ENCODE results near the gene FTO.
"Not testable (repeated sequence)": the region's sequence is repeated elsewhere in the genome, so short reads cannot be mapped to it uniquely, and the experiment has no call there.

The FTO gene

GRCh38 chr16:53822936-53823529 lies 119.1 kb downstream of the FTO start:
- Histone ChIP-seq H3K9ac (ENCODE audit: low read depth, low read length) (no peak overlapping the region), H3K4me1 (ENCODE audit: insufficient read depth, low read length) (peaks cover 7% of the 10 kb centered on the region; the same call in 1 of the 2 replicates), H3K9me3 (ENCODE audit: control insufficient read depth, insufficient read depth, low read length) (no peaks in the 10 kb centered on the region), H3K36me3 (ENCODE audit: insufficient read depth, low read length) (no peaks in the 10 kb centered on the region)

DNA sequence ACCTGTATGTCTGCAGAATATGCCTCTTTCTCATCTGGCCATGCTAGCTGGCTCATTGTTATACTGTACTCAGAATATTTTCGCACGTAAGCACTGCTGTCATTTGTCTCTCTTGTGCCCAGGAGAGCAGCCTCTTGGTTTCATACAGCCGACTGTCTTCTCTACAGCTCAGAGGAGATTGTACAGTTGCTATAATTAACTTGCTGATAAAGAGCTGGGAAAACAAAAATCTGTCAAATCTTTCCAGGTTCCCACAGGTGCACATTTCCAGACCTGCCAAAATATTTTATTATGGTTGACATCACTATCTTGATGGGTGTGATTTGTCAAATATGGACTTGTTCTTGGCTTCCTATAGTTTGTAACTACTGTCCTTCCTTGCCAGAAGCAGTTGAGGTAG lies 122.7 kb downstream of the FTO start:
- Histone ChIP-seq H3K4me1 (ENCODE audit: insufficient read depth, low read length) (peaks cover 3% of the 10 kb centered on the region; the same call in 1 of the 2 replicates), H3K36me3 (ENCODE audit: insufficient read depth, low read length) (no peaks in the 10 kb centered on the region), H3K9me3 (ENCODE audit: control insufficient read depth, insufficient read depth, low read length) (no peaks in the 10 kb centered on the region), H3K9ac (ENCODE audit: low read depth, low read length) (no peak overlapping the region)

DNA sequence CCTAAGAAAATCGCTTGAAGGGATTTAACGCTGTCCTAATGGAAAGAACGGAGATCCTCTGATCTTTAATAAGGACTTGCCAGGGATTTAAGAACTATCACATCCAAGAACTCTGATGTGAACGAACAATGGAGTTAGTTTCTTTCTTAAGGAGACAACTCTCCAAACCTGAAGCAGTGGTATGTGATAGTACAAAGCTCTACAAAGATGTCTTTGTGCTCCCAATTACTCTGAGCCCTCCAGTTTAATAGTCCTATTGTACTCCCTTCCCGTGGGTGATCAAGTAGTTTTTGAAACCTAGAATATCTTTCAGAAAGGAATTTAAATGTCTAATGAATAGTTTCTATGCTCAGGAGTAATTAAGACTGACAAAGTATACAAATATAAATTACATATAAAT lies 123.8 kb downstream of the FTO start:
- no peaks in the 10 kb centered on the region for H3K9me3 ChIP-seq (ENCODE audit: control insufficient read depth, insufficient read depth, low read length)
- H3K9ac ChIP-seq (ENCODE audit: low read depth, low read length): no peak overlapping the region
- H3K36me3 ChIP-seq (ENCODE audit: insufficient read depth, low read length): no peaks in the 10 kb centered on the region; the same call in 1 of the 2 replicates
- H3K4me1 ChIP-seq (ENCODE audit: insufficient read depth, low read length): no peaks in the 10 kb centered on the region; the same call in 1 of the 2 replicates

DNA sequence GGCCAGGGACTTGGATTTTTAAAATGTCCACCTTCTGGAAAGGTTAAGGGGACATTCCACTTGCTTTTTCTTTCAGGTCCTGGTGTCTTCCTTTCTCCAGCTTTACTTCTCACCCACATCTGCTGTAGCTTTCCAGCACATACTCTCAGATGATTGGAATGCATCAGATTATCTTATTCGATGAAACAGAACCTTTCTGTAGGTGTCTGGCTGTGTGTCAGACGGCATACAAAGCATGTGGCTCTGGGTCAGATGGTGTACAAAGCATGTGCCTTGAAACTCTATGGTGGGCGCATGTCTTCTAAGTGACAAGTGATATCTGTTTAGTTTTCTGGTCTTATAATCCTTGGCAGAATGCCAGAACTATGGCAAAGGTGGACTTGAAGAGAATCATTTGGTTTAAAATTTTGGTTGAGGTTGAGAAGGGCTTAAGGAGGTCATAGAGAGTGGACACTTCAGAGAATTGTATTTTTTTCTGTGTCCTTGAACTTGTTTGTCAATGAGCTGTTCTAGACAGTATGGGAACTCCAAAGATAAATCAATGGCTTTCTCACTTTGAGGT lies 125.3 kb downstream of the FTO start:
- H3K9ac ChIP-seq (ENCODE audit: low read depth, low read length): no peak overlapping the region
- H3K4me1 ChIP-seq (ENCODE audit: insufficient read depth, low read length): no peaks in the 10 kb centered on the region; the same call in 1 of the 2 replicates
- no peaks in the 10 kb centered on the region for H3K9me3 ChIP-seq (ENCODE audit: control insufficient read depth, insufficient read depth, low read length)
- no peaks in the 10 kb centered on the region; the same call in 1 of the 2 replicates for H3K36me3 ChIP-seq (ENCODE audit: insufficient read depth, low read length)

GRCh38 chr16:53832896-53833544 lies 129.1 kb downstream of the FTO start:
- Histone ChIP-seq H3K9ac (ENCODE audit: low read depth, low read length) (no peak overlapping the region), H3K4me1 (ENCODE audit: insufficient read depth, low read length) (no peaks in the 10 kb centered on the region), H3K36me3 (ENCODE audit: insufficient read depth, low read length) (no peaks in the 10 kb centered on the region; the same call in 1 of the 2 replicates), H3K9me3 (ENCODE audit: control insufficient read depth, insufficient read depth, low read length) (no peaks in the 10 kb centered on the region)

GRCh38 chr16:53836142-53836541 lies 132.2 kb downstream of the FTO start:
- Histone ChIP-seq H3K36me3 (ENCODE audit: insufficient read depth, low read length) (no peaks in the 10 kb centered on the region; the same call in 1 of the 2 replicates), H3K4me1 (ENCODE audit: insufficient read depth, low read length) (no peaks in the 10 kb centered on the region), H3K9ac (ENCODE audit: low read depth, low read length) (no peak overlapping the region), H3K9me3 (ENCODE audit: control insufficient read depth, insufficient read depth, low read length) (no peaks in the 10 kb centered on the region)

DNA sequence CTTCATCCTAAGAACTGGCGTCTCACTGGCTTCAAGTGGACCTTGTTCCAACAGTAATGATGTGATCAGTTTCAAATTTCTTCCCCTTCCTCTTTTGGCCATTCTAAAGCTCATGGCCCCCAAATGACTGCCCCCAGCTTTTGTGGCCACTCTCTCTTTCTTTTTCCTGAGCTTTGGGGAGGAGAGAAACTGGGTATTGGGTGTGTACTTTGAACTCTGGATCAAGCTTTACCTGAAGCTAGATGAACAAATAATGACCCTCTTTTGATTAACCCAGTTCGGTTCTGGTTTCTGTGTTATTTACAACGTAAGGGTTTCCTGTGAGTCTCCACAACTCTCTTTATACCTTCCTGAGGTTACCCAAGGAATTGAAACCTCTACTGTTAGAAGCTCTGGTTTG lies 132.7 kb downstream of the FTO start:
- Histone ChIP-seq H3K4me1 (ENCODE audit: insufficient read depth, low read length) (no peaks in the 10 kb centered on the region), H3K9me3 (ENCODE audit: control insufficient read depth, insufficient read depth, low read length) (no peaks in the 10 kb centered on the region), H3K9ac (ENCODE audit: low read depth, low read length) (no peak overlapping the region), H3K36me3 (ENCODE audit: insufficient read depth, low read length) (no peaks in the 10 kb centered on the region; the same call in 1 of the 2 replicates)

DNA sequence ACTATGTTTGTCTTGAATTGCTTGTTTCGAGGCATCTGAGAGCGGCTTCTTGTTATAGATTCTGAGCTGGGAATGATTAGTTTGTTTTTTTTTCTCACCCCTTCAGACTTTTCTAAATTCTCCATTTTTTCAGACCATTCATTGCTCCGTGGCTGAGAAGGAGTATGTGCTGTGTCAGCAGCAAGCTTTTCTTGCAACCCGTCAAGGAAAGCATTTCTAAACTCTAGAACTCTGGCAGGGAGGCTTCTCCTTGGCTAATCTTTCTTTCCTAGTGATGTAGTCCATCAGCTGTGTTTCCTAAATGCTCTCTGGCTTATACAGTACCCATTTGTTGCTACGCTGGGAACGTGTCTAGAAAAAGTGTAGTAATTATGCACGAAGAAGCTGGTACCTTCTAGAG lies 133.5 kb downstream of the FTO start:
- no peaks in the 10 kb centered on the region for H3K9me3 ChIP-seq (ENCODE audit: control insufficient read depth, insufficient read depth, low read length)
- no peaks in the 10 kb centered on the region for H3K4me1 ChIP-seq (ENCODE audit: insufficient read depth, low read length)
- no peak overlapping the region for H3K9ac ChIP-seq (ENCODE audit: low read depth, low read length)
- no peaks in the 10 kb centered on the region for H3K36me3 ChIP-seq (ENCODE audit: insufficient read depth, low read length)

- no peaks in the 10 kb centered on the region for H3K9me3 ChIP-seq (ENCODE audit: control insufficient read depth, insufficient read depth, low read length)
- H3K4me1 ChIP-seq (ENCODE audit: insufficient read depth, low read length): no peaks in the 10 kb centered on the region
- no peaks in the 10 kb centered on the region for H3K36me3 ChIP-seq (ENCODE audit: insufficient read depth, low read length)
- H3K9ac ChIP-seq (ENCODE audit: low read depth, low read length): no peak overlapping the region
These were observed 135.2 kb downstream of the FTO start for GRCh38 chr16:53839150-53839549.

DNA sequence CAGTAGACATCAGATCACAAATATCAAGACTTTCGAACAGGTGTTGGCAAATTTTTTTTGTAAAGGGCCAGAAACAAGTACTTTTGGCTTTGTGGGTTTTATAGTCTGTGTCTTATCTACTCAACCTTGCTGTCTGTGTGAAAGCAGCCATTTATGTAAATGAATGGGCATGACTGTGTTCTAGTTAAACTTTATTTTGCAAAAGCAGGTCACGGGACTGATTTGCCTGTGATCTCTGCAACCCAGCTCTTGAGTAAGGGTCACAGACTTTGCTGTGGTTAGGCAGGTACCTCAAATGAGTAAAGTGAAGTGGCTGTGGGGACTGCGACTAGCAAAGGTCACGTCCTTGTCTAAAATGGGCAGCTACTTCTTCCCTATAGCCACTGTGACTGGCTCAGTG lies 136.5 kb downstream of the FTO start:
- Histone ChIP-seq H3K9ac (ENCODE audit: low read depth, low read length) (no peak overlapping the region), H3K36me3 (ENCODE audit: insufficient read depth, low read length) (no peaks in the 10 kb centered on the region), H3K4me1 (ENCODE audit: insufficient read depth, low read length) (no peaks in the 10 kb centered on the region), H3K9me3 (ENCODE audit: control insufficient read depth, insufficient read depth, low read length) (no peaks in the 10 kb centered on the region)

- Histone ChIP-seq H3K9ac (ENCODE audit: low read depth, low read length) (no peak overlapping the region), H3K36me3 (ENCODE audit: insufficient read depth, low read length) (no peaks in the 10 kb centered on the region), H3K4me1 (ENCODE audit: insufficient read depth, low read length) (no peaks in the 10 kb centered on the region), H3K9me3 (ENCODE audit: control insufficient read depth, insufficient read depth, low read length) (no peaks in the 10 kb centered on the region)
These were observed 137.9 kb downstream of the FTO start for GRCh38 chr16:53841884-53842283.

GRCh38 chr16:53843084-53843483 lies 139.1 kb downstream of the FTO start:
- Histone ChIP-seq H3K4me1 (ENCODE audit: insufficient read depth, low read length) (no peaks in the 10 kb centered on the region), H3K36me3 (ENCODE audit: insufficient read depth, low read length) (no peaks in the 10 kb centered on the region), H3K9me3 (ENCODE audit: control insufficient read depth, insufficient read depth, low read length) (no peaks in the 10 kb centered on the region), H3K9ac (ENCODE audit: low read depth, low read length) (no peak overlapping the region)

GRCh38 chr16:53844804-53845203 lies 140.8 kb downstream of the FTO start:
- H3K4me1 ChIP-seq (ENCODE audit: insufficient read depth, low read length): peaks cover 6% of the 10 kb centered on the region
- no peaks in the 10 kb centered on the region for H3K36me3 ChIP-seq (ENCODE audit: insufficient read depth, low read length)
- H3K9ac ChIP-seq (ENCODE audit: low read depth, low read length): no peak overlapping the region
- H3K9me3 ChIP-seq (ENCODE audit: control insufficient read depth, insufficient read depth, low read length): no peaks in the 10 kb centered on the region

DNA sequence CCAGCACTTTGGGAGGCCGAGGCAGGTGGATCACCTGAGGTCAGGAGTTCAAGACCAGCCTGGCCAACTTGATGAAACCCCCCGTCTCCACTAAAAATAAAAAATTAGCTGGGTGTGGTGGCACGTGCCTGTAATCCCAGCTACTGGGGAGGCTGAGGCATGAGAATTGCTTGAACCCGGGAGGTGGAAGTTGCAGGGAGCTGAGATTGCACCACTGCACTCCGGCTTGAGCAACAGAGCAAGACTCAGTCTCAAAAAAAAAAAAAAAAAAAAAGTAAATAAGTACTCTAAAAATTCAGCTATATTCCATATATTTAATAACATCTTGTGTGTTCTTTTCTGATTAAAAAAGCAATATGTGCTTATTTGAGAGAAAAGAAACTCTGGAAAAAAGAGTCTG lies 142.6 kb downstream of the FTO start:
- not testable (repeated sequence) for H3K36me3 ChIP-seq (ENCODE audit: insufficient read depth, low read length); H3K9ac ChIP-seq (ENCODE audit: low read depth, low read length); H3K9me3 ChIP-seq (ENCODE audit: control insufficient read depth, insufficient read depth, low read length); H3K4me1 ChIP-seq (ENCODE audit: insufficient read depth, low read length)

DNA sequence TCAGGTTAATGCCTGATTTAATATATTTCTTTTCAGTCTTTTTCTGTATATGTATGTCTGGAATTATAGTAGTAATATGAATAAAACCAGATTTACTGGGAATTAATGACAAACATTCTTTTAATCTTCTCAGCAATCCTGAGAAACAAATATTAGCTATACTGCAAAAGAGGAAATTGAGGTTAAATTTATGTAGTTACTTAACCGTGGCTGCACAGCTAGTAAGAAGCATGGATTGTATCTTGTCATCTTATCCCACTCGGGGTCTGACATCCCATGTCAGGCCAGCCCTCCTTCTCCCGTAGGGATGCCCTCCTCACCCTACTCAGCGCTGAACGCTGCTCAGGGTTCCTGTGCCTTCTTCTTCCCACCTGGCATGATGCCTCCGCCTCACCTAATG lies 143.0 kb downstream of the FTO start:
- Histone ChIP-seq H3K9ac (ENCODE audit: low read depth, low read length) (no peak overlapping the region), H3K4me1 (ENCODE audit: insufficient read depth, low read length) (peaks cover 6% of the 10 kb centered on the region), H3K36me3 (ENCODE audit: insufficient read depth, low read length) (no peaks in the 10 kb centered on the region), H3K9me3 (ENCODE audit: control insufficient read depth, insufficient read depth, low read length) (no peaks in the 10 kb centered on the region)
